HEK293 (cell line): Measurements from ENCODE around the gene CD200.

Experiments
- MEIS1 ChIP-seq: sonication (generic); formaldehyde crosslinking; IDR thresholded peaks from 2 replicates; pipeline ENCODE4 v1.8.1; 2022; ENCODE audit warnings: missing genetic modification reagents, mild to moderate bottlenecking, borderline replicate concordance
- RBAK ChIP-seq: fragments of 450-650 bp; formaldehyde crosslinking; IDR thresholded peaks from 2 replicates; pipeline ENCODE4 v1.5.1; 2016; ENCODE audit warnings: missing biosample characterization, missing genetic modification characterization
- ZBTB20 ChIP-seq: fragments of 450-650 bp; formaldehyde crosslinking; IDR thresholded peaks from 2 replicates; pipeline ENCODE4 v1.5.1; 2016; ENCODE audit warnings: missing biosample characterization, missing genetic modification characterization
- ZNF132 ChIP-seq: fragments of 450-650 bp; formaldehyde crosslinking; IDR thresholded peaks from 2 replicates; pipeline ENCODE4 v1.5.1; 2017; ENCODE audit warnings: missing biosample characterization, missing genetic modification characterization, borderline replicate concordance
- ZNF19 ChIP-seq: fragments of 450-650 bp; formaldehyde crosslinking; IDR thresholded peaks from 2 replicates; pipeline ENCODE4; 2016; ENCODE audit warnings: missing biosample characterization, missing genetic modification characterization, low read depth
- ZNF423 ChIP-seq: fragments of 450-650 bp; formaldehyde crosslinking; IDR thresholded peaks from 2 replicates; pipeline ENCODE4 v1.5.1; 2016; ENCODE audit warnings: missing biosample characterization, missing genetic modification characterization
- ZNF501 ChIP-seq: fragments of 450-650 bp; formaldehyde crosslinking; IDR thresholded peaks from 2 replicates; pipeline ENCODE4 v1.5.1; 2016; ENCODE audit warnings: missing biosample characterization, missing genetic modification characterization
- ZNF777 ChIP-seq: fragments of 450-650 bp; formaldehyde crosslinking; IDR thresholded peaks from 2 replicates; pipeline ENCODE4 v1.5.1; 2017; ENCODE audit warnings: missing biosample characterization, missing genetic modification characterization, borderline replicate concordance
- ZNF830 ChIP-seq: fragments of 450-650 bp; IDR thresholded peaks from 2 replicates; pipeline ENCODE4 v1.5.0; 2018; ENCODE audit warnings: missing biosample characterization, missing genetic modification characterization, low read depth, mild to moderate bottlenecking, moderate library complexity
- TF ChIP-seq, protein P1 (sequence below): fragments of 450-650 bp; formaldehyde crosslinking; IDR thresholded peaks from 2 replicates; pipeline ENCODE4 v1.5.1; 2016; ENCODE audit warnings: missing biosample characterization, missing genetic modification characterization
- TF ChIP-seq, protein P2 (sequence below): fragments of 450-650 bp; formaldehyde crosslinking; conservative IDR thresholded peaks from 2 replicates; pipeline ENCODE4 v1.5.1; 2016; ENCODE audit warnings: low read depth, missing biosample characterization, missing genetic modification characterization

DNA sequence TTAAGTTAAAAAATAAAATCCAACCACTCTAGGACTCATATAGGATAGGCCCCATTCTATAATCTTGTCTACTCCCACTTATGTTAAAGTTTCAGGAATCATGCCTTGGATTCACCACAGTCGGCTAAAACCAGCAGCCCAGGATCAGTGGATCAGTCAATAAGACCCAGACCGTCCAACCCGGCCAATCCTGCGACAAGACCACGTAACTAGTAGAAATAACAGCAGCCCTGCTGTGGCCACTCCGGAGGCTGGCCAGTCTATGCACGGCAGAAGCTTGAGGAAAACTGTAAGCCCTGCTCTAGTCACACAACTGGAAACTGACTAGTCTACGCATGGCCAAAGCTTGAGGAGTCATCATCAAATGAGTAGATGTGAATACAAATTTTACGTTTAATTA is 26.1 kb upstream of the CD200 start:
- TF ChIP-seq ZNF501 (no peak), ZNF777 (tag by site-specific recombination) (no peak), RBAK (no peak), ZNF19 (tag by site-specific recombination) (no peak), MEIS1 (CRISPR knock-in tag) (no peak), ZNF132 (tag by site-specific recombination) (no peak), ZNF830 (tag by site-specific recombination) (no peak), ZNF423 (tag by site-specific recombination) (no peak), ZBTB20 (tag by site-specific recombination) (no peak)
- TF ChIP-seq, protein P1, sequence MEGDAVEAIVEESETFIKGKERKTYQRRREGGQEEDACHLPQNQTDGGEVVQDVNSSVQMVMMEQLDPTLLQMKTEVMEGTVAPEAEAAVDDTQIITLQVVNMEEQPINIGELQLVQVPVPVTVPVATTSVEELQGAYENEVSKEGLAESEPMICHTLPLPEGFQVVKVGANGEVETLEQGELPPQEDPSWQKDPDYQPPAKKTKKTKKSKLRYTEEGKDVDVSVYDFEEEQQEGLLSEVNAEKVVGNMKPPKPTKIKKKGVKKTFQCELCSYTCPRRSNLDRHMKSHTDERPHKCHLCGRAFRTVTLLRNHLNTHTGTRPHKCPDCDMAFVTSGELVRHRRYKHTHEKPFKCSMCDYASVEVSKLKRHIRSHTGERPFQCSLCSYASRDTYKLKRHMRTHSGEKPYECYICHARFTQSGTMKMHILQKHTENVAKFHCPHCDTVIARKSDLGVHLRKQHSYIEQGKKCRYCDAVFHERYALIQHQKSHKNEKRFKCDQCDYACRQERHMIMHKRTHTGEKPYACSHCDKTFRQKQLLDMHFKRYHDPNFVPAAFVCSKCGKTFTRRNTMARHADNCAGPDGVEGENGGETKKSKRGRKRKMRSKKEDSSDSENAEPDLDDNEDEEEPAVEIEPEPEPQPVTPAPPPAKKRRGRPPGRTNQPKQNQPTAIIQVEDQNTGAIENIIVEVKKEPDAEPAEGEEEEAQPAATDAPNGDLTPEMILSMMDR (tag by site-specific recombination), result no peak
- TF ChIP-seq, protein P2, sequence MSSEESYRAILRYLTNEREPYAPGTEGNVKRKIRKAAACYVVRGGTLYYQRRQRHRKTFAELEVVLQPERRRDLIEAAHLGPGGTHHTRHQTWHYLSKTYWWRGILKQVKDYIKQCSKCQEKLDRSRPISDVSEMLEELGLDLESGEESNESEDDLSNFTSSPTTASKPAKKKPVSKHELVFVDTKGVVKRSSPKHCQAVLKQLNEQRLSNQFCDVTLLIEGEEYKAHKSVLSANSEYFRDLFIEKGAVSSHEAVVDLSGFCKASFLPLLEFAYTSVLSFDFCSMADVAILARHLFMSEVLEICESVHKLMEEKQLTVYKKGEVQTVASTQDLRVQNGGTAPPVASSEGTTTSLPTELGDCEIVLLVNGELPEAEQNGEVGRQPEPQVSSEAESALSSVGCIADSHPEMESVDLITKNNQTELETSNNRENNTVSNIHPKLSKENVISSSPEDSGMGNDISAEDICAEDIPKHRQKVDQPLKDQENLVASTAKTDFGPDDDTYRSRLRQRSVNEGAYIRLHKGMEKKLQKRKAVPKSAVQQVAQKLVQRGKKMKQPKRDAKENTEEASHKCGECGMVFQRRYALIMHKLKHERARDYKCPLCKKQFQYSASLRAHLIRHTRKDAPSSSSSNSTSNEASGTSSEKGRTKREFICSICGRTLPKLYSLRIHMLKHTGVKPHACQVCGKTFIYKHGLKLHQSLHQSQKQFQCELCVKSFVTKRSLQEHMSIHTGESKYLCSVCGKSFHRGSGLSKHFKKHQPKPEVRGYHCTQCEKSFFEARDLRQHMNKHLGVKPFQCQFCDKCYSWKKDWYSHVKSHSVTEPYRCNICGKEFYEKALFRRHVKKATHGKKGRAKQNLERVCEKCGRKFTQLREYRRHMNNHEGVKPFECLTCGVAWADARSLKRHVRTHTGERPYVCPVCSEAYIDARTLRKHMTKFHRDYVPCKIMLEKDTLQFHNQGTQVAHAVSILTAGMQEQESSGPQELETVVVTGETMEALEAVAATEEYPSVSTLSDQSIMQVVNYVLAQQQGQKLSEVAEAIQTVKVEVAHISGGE, result no peak
